ENCODE measurements around the gene FITM1.

DNA sequence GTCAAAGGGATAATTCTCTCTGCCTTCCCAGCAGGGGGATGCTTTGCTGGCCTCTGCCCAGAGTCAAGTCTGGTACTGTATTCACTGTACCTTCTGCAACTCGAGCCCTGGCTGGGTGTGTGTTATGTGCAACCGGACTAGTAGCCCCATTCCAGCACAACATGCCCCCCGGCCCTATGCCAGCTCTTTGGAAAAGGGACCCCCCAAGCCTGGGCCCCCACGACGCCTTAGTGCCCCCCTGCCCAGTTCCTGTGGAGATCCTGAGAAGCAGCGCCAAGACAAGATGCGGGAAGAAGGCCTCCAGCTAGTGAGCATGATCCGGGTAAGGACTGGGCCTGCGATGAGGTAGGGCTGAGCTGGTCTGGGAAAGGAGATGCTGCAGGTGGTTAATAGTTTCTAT is 20.1 kb downstream of the FITM1 start:
- TF ChIP-seq POLR2A (IDR thresholded peaks at IDR 0.05) = no peak
- TF ChIP-seq, protein P1, sequence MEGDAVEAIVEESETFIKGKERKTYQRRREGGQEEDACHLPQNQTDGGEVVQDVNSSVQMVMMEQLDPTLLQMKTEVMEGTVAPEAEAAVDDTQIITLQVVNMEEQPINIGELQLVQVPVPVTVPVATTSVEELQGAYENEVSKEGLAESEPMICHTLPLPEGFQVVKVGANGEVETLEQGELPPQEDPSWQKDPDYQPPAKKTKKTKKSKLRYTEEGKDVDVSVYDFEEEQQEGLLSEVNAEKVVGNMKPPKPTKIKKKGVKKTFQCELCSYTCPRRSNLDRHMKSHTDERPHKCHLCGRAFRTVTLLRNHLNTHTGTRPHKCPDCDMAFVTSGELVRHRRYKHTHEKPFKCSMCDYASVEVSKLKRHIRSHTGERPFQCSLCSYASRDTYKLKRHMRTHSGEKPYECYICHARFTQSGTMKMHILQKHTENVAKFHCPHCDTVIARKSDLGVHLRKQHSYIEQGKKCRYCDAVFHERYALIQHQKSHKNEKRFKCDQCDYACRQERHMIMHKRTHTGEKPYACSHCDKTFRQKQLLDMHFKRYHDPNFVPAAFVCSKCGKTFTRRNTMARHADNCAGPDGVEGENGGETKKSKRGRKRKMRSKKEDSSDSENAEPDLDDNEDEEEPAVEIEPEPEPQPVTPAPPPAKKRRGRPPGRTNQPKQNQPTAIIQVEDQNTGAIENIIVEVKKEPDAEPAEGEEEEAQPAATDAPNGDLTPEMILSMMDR (IDR thresholded peaks at IDR 0.05) = no peak
